LoVo (cell line): Measurements from ENCODE around the gene RASA1.

Experiments used
- DNase-seq: peaks from one replicate; pipeline ENCODE4 v3.0.0-alpha.2; 2016; ENCODE audit warnings: low spot score

RASA1 gene

GRCh38 chr5:87403899-87404298, 136.2 kb downstream of the RASA1 start:
- no peak for DNase-seq

GRCh38 chr5:87404359-87404758, 136.7 kb downstream of the RASA1 start:
- no peak for DNase-seq

GRCh38 chr5:87405472-87406155, 137.9 kb downstream of the RASA1 start:
- no peak for DNase-seq

- no peak for DNase-seq
Observed at GRCh38 chr5:87408204-87408603, 140.5 kb downstream of the RASA1 start.

- DNase-seq: no peak
Observed at GRCh38 chr5:87410931-87411330, 143.2 kb downstream of the RASA1 start.

GRCh38 chr5:87411586-87411972, 143.9 kb downstream of the RASA1 start:
- no peak for DNase-seq

GRCh38 chr5:87411973-87412629, 144.4 kb downstream of the RASA1 start:
- peak; percentile 46 for DNase-seq

GRCh38 chr5:87412630-87413342, 145.1 kb downstream of the RASA1 start, which contains the start of gene CCNH:
Gene CCNH, minus strand, starts transcription at chr5:87412930. Its CDS starts 136 bp downstream, at chr5:87412794.
- peak; percentile 99 for DNase-seq

- peak; percentile 38 for DNase-seq
Observed at GRCh38 chr5:87413343-87413645, 145.6 kb downstream of the RASA1 start.

GRCh38 chr5:87418506-87418905, 150.8 kb downstream of the RASA1 start:
- DNase-seq: no peak

- DNase-seq: no peak
Observed at GRCh38 chr5:87421307-87421706, 153.6 kb downstream of the RASA1 start.

GRCh38 chr5:87423755-87424154, 156.1 kb downstream of the RASA1 start:
- no peak for DNase-seq

GRCh38 chr5:87430863-87431457, 163.3 kb downstream of the RASA1 start:
- DNase-seq: no peak

GRCh38 chr5:87432460-87432859, 164.8 kb downstream of the RASA1 start:
- DNase-seq: no peak

- no peak for DNase-seq
Observed at GRCh38 chr5:87433945-87434344, 166.3 kb downstream of the RASA1 start.

- no peak for DNase-seq
Observed at GRCh38 chr5:87434461-87434860, 166.8 kb downstream of the RASA1 start.

- no peak for DNase-seq
Observed at GRCh38 chr5:87435144-87435694, 167.5 kb downstream of the RASA1 start.

GRCh38 chr5:87437724-87438123, 170.0 kb downstream of the RASA1 start:
- no peak for DNase-seq

- no peak for DNase-seq
Observed at GRCh38 chr5:87438231-87438630, 170.5 kb downstream of the RASA1 start.
